ENCODE measurements around the gene TSPAN18. TPM values are rescaled to one million over a fixed set of nuclear protein-coding genes. Genes with fewer than 3 reads are reported as not detected.

TSPAN18 gene
- total and polyA plus RNA-seq, 2 experiments from 2014 or later: 6.0 to 10.6 TPM

DNA sequence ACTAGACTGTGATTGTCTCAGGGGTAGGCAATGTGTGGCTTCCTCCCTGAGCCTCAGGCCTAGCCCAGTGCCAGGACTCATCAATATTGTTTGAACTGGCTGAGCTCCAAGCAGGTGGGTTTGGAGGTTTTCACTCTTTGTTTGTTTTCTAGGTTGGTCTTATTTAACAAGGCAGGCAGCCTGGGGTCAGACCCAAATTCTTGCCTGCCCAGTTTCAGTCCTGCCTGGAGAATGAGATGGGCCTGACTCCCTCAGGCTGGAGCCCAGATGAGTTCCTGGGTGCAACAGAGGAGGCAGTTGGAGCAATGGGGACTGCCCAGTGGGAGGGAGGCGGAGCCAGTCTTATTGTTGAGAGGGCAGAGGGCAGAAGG, 252.2 kb downstream of the TSPAN18 start:
- DNase-seq (ENCODE audit: low spot score): no peak
- no peak for TF ChIP-seq NANOG (IDR thresholded peaks at IDR 0.05; ENCODE audit: borderline replicate concordance)
- peak overlapping the region; percentile 97; the same call in 1 of the 2 replicates for H2AFZ ChIP-seq
- peak; percentile 9 for ATAC-seq
- H3K4me2 ChIP-seq: peak overlapping the region; percentile 51; the same call in 1 of the 2 replicates
- no peak overlapping the region for H3K4me3 ChIP-seq
- Mint-ChIP-seq H3K4me3 (no peak overlapping the region), H3K4me1 (peaks cover 26% of the 10 kb centered on the region), H3K36me3 (ENCODE audit: low read depth) (no peaks in the 10 kb centered on the region), H3K27me3 (ENCODE audit: insufficient read depth, low read depth, poor library complexity) (peaks cover 12% of the 10 kb centered on the region), H3K9me3 (no peaks in the 10 kb centered on the region), H3K27ac (0 out of 2 replicates have a peak overlapping the region, but pooled peaks have one; percentile 15)
- H3K9me2 ChIP-seq (ENCODE audit: insufficient read depth): no peaks in the 10 kb centered on the region
- H3K36me3 ChIP-seq (ENCODE audit: insufficient read depth): no peaks in the 10 kb centered on the region
- no peaks in the 10 kb centered on the region for H3K27me3 ChIP-seq (ENCODE audit: insufficient read depth)
- no peak overlapping the region for H3K27ac ChIP-seq (ENCODE audit: low read depth)
- H3F3A ChIP-seq (replicated peaks; ENCODE audit: low read depth): 0 out of 2 replicates have a peak, but pooled peaks cover 6% of the 10 kb centered on the region
- peaks cover 16% of the 10 kb centered on the region; the same call in 1 of the 2 replicates for H3K4me1 ChIP-seq (ENCODE audit: insufficient read depth)
- no peaks in the 10 kb centered on the region for H3K79me2 ChIP-seq (replicated peaks; ENCODE audit: insufficient read depth)
- H4K20me1 ChIP-seq (replicated peaks; ENCODE audit: insufficient read depth): no peaks in the 10 kb centered on the region

DNA sequence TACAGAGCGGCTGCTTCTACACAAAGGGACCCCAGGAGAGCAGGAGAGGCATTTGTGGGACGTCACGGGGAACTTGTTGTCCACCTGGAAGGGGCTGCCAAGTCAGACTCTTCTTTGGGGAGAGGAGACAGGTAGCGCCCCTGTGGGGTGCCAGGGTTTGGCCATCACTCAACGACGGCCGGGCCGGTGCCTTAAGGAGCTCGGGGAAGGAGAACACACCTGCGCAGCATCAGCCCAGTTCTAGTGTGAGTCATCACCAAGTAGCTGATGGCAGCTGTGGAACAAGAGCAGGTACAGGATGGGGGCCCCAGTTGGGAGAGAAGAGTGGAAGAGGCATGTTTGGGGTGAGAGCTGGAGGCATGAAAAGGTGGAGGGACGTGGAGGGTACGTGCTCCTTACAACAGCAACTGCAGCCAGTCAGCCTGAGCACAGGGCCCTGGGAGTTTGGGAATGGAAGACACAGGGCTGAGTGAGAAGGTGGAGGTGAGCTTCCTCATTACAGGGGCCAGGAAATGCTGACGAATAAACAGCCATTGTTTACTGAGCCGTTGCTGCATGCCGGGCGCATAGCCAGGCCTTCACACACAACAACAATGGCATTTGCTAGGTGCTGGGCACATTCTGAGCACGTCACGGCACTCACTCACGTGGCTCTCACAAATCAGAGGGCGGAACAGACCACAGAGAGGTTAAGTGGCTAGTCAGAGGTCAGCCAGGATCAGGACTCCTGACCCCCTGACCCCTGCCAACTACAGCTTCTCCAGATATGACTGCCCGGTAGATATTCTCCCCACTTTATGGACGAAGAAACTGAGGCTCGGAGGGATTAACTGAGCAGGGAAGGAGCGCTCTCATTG, 253.0 kb downstream of the TSPAN18 start:
- Histone ChIP-seq H3K79me2 (replicated peaks; ENCODE audit: insufficient read depth) (no peaks in the 10 kb centered on the region), H4K20me1 (replicated peaks; ENCODE audit: insufficient read depth) (no peaks in the 10 kb centered on the region), H3K4me3 (no peak overlapping the region), H3F3A (replicated peaks; ENCODE audit: low read depth) (0 out of 2 replicates have a peak, but pooled peaks cover 6% of the 10 kb centered on the region), H3K36me3 (ENCODE audit: insufficient read depth) (no peaks in the 10 kb centered on the region), H2AFZ (peak overlapping the region; percentile 97), H3K27ac (ENCODE audit: low read depth) (no peak overlapping the region), H3K27me3 (ENCODE audit: insufficient read depth) (no peaks in the 10 kb centered on the region), H3K9me2 (ENCODE audit: insufficient read depth) (no peaks in the 10 kb centered on the region), H3K4me1 (ENCODE audit: insufficient read depth) (peaks cover 16% of the 10 kb centered on the region; the same call in 1 of the 2 replicates), H3K4me2 (peak overlapping the region; percentile 51)
- DNase-seq (ENCODE audit: low spot score) (peak; percentile 43), ATAC-seq (peak; percentile 30)
- H3K4me3 Mint-ChIP-seq: peak overlapping the region; percentile 2; the same call in 1 of the 3 replicates
- TF ChIP-seq, protein P1, sequence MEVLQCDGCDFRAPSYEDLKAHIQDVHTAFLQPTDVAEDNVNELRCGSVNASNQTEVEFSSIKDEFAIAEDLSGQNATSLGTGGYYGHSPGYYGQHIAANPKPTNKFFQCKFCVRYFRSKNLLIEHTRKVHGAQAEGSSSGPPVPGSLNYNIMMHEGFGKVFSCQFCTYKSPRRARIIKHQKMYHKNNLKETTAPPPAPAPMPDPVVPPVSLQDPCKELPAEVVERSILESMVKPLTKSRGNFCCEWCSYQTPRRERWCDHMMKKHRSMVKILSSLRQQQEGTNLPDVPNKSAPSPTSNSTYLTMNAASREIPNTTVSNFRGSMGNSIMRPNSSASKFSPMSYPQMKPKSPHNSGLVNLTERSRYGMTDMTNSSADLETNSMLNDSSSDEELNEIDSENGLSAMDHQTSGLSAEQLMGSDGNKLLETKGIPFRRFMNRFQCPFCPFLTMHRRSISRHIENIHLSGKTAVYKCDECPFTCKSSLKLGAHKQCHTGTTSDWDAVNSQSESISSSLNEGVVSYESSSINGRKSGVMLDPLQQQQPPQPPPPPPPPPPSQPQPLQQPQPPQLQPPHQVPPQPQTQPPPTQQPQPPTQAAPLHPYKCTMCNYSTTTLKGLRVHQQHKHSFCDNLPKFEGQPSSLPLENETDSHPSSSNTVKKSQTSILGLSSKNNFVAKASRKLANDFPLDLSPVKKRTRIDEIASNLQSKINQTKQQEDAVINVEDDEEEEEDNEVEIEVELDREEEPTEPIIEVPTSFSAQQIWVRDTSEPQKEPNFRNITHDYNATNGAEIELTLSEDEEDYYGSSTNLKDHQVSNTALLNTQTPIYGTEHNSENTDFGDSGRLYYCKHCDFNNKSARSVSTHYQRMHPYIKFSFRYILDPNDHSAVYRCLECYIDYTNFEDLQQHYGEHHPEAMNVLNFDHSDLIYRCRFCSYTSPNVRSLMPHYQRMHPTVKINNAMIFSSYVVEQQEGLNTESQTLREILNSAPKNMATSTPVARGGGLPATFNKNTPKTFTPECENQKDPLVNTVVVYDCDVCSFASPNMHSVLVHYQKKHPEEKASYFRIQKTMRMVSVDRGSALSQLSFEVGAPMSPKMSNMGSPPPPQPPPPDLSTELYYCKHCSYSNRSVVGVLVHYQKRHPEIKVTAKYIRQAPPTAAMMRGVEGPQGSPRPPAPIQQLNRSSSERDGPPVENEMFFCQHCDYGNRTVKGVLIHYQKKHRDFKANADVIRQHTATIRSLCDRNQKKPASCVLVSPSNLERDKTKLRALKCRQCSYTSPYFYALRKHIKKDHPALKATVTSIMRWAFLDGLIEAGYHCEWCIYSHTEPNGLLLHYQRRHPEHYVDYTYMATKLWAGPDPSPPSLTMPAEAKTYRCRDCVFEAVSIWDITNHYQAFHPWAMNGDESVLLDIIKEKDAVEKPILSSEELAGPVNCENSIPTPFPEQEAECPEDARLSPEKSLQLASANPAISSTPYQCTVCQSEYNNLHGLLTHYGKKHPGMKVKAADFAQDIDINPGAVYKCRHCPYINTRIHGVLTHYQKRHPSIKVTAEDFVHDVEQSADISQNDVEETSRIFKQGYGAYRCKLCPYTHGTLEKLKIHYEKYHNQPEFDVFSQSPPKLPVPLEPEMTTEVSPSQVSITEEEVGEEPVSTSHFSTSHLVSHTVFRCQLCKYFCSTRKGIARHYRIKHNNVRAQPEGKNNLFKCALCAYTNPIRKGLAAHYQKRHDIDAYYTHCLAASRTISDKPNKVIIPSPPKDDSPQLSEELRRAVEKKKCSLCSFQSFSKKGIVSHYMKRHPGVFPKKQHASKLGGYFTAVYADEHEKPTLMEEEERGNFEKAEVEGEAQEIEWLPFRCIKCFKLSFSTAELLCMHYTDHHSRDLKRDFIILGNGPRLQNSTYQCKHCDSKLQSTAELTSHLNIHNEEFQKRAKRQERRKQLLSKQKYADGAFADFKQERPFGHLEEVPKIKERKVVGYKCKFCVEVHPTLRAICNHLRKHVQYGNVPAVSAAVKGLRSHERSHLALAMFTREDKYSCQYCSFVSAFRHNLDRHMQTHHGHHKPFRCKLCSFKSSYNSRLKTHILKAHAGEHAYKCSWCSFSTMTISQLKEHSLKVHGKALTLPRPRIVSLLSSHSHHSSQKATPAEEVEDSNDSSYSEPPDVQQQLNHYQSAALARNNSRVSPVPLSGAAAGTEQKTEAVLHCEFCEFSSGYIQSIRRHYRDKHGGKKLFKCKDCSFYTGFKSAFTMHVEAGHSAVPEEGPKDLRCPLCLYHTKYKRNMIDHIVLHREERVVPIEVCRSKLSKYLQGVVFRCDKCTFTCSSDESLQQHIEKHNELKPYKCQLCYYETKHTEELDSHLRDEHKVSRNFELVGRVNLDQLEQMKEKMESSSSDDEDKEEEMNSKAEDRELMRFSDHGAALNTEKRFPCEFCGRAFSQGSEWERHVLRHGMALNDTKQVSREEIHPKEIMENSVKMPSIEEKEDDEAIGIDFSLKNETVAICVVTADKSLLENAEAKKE (CRISPR knock-in tag; IDR thresholded peaks at IDR 0.05): no peak
- TF ChIP-seq EZH2 (IDR thresholded peaks at IDR 0.05; ENCODE audit: low read depth, unreplicated experiment) (no peak), ZNF114 (CRISPR knock-in tag; IDR thresholded peaks at IDR 0.05) (no peak), ZNF331 (CRISPR knock-in tag; IDR thresholded peaks at IDR 0.05; ENCODE audit: low read depth) (no peak)
- peak overlapping the region; percentile 15; the same call in 1 of the 2 replicates for H3K27ac Mint-ChIP-seq
- H3K9me3 Mint-ChIP-seq: no peaks in the 10 kb centered on the region
- H3K27me3 Mint-ChIP-seq (ENCODE audit: insufficient read depth, low read depth, poor library complexity): peaks cover 12% of the 10 kb centered on the region
- no peaks in the 10 kb centered on the region for H3K36me3 Mint-ChIP-seq (ENCODE audit: low read depth)
- H3K4me1 Mint-ChIP-seq: peaks cover 25% of the 10 kb centered on the region

All from GM23338 (cell line).